ENCODE data around the gene NWD2.

The NWD2 gene

DNA sequence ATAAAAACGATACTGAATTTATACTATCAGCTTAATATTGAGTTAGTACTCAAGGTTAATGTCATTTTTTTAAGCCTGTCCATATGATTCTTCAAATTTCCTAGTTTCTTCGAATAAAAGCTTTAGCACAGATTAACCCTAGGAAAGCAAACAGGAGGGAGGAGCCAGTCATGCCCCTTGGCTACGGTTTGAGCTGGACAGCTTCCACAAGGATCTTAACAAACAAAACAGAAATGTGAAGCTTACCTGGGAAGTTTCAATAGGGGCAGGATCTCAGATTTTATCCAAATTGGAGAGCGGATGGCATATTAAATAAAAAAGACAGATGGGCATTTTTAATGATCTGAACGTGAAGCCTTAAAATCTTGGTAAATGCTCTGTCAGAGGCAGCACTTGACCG, 2.3 kb downstream of the NWD2 start:
- no peak overlapping the region for H3K4me3 ChIP-seq (ENCODE audit: low read length)
- no peak overlapping the region for H3K27ac ChIP-seq (ENCODE audit: low read length)
- no peak overlapping the region for H2AFZ ChIP-seq (ENCODE audit: low read length)
- no peaks in the 10 kb centered on the region for H3K36me3 ChIP-seq (replicated peaks; ENCODE audit: insufficient read depth, low read length)
- no peak overlapping the region for H3K4me2 ChIP-seq (ENCODE audit: low read depth, low read length)
- H3K27me3 ChIP-seq (replicated peaks; ENCODE audit: insufficient read depth, low read length): no peaks in the 10 kb centered on the region
- no peaks in the 10 kb centered on the region for H3K4me1 ChIP-seq (ENCODE audit: low read length)
- DNase-seq: no peak
- no peak overlapping the region for H3K9ac ChIP-seq (ENCODE audit: low read length)
- TF ChIP-seq, protein P1, sequence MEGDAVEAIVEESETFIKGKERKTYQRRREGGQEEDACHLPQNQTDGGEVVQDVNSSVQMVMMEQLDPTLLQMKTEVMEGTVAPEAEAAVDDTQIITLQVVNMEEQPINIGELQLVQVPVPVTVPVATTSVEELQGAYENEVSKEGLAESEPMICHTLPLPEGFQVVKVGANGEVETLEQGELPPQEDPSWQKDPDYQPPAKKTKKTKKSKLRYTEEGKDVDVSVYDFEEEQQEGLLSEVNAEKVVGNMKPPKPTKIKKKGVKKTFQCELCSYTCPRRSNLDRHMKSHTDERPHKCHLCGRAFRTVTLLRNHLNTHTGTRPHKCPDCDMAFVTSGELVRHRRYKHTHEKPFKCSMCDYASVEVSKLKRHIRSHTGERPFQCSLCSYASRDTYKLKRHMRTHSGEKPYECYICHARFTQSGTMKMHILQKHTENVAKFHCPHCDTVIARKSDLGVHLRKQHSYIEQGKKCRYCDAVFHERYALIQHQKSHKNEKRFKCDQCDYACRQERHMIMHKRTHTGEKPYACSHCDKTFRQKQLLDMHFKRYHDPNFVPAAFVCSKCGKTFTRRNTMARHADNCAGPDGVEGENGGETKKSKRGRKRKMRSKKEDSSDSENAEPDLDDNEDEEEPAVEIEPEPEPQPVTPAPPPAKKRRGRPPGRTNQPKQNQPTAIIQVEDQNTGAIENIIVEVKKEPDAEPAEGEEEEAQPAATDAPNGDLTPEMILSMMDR (IDR thresholded peaks at IDR 0.05; ENCODE audit: low read length): no peak
- no peak for TF ChIP-seq EZH2 (optimal IDR thresholded peaks at IDR 0.05; ENCODE audit: low read depth, low read length)
- H3K9me2 ChIP-seq (replicated peaks; ENCODE audit: insufficient read depth, low read length): no peaks in the 10 kb centered on the region
- H3K79me2 ChIP-seq (ENCODE audit: low read length): no peaks in the 10 kb centered on the region
- H4K20me1 ChIP-seq (ENCODE audit: insufficient read depth, low read length): no peaks in the 10 kb centered on the region
- no peaks in the 10 kb centered on the region for H3K9me3 ChIP-seq (replicated peaks; ENCODE audit: insufficient read depth, low read length)
- H3F3A ChIP-seq (ENCODE audit: insufficient read depth, low read length): no peaks in the 10 kb centered on the region

DNA sequence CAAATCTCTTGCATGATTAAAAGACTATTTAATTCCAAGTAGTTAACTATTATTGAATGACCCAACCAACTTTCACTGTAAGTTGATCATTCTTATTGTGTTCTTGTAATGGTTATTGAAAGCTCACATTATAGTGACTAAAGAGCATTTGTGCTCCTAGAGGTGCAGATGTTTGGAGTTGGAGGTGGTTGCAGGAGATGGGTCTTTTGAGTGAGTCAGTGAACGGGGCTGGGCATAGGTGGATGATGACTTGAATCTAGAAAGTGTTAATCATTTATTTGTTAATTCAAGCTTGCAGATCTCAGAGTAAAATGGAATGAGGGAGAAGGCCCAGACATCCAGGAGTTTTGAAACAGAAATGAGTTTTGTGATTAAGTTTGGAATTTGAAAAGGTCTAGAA, 13.7 kb downstream of the NWD2 start:
- Histone ChIP-seq H3K4me2 (ENCODE audit: low read depth, low read length) (no peak overlapping the region), H3K27me3 (replicated peaks; ENCODE audit: insufficient read depth, low read length) (no peaks in the 10 kb centered on the region), H3F3A (ENCODE audit: insufficient read depth, low read length) (no peaks in the 10 kb centered on the region), H4K20me1 (ENCODE audit: insufficient read depth, low read length) (no peaks in the 10 kb centered on the region), H3K79me2 (ENCODE audit: low read length) (no peaks in the 10 kb centered on the region), H3K9me3 (replicated peaks; ENCODE audit: insufficient read depth, low read length) (no peaks in the 10 kb centered on the region), H3K4me1 (ENCODE audit: low read length) (no peaks in the 10 kb centered on the region), H3K36me3 (replicated peaks; ENCODE audit: insufficient read depth, low read length) (no peaks in the 10 kb centered on the region), H3K27ac (ENCODE audit: low read length) (no peak overlapping the region), H3K9me2 (replicated peaks; ENCODE audit: insufficient read depth, low read length) (no peaks in the 10 kb centered on the region), H3K9ac (ENCODE audit: low read length) (no peak overlapping the region), H3K4me3 (ENCODE audit: low read length) (no peak overlapping the region), H2AFZ (ENCODE audit: low read length) (no peak overlapping the region)
- DNase-seq: no peak
- TF ChIP-seq EZH2 (optimal IDR thresholded peaks at IDR 0.05; ENCODE audit: low read depth, low read length): no peak
- TF ChIP-seq, protein P1 (IDR thresholded peaks at IDR 0.05; ENCODE audit: low read length): no peak
- TF ChIP-seq EZH2phosphoT487 (IDR thresholded peaks at IDR 0.05; ENCODE audit: low read length): no peak

DNA sequence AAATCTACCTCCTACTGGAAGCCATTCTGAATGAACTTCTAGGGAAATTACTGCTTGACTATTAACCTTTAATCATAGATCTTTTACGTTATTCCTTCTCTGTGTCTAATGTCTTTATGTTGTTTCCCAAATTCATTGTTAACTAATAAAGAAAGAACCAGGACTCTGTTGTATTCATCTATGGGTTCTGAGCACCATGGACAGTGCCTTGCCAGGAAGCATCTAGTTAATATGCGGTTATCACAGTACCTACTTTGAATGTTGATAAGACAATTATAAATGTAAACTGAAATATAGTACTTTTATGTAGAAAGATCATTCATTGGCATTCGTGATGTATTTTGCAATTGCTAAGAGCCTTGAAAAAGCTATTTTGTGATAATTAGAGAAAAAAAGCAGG, 23.8 kb downstream of the NWD2 start:
- H3F3A ChIP-seq (ENCODE audit: insufficient read depth, low read length): no peaks in the 10 kb centered on the region
- H3K4me3 ChIP-seq (ENCODE audit: low read length): no peak overlapping the region
- no peaks in the 10 kb centered on the region for H3K9me3 ChIP-seq (replicated peaks; ENCODE audit: insufficient read depth, low read length)
- no peaks in the 10 kb centered on the region for H3K79me2 ChIP-seq (ENCODE audit: low read length)
- H2AFZ ChIP-seq (ENCODE audit: low read length): no peak overlapping the region
- no peak overlapping the region for H3K27ac ChIP-seq (ENCODE audit: low read length)
- no peaks in the 10 kb centered on the region for H4K20me1 ChIP-seq (ENCODE audit: insufficient read depth, low read length)
- H3K27me3 ChIP-seq (replicated peaks; ENCODE audit: insufficient read depth, low read length): no peaks in the 10 kb centered on the region
- no peak overlapping the region for H3K9ac ChIP-seq (ENCODE audit: low read length)
- TF ChIP-seq EZH2 (optimal IDR thresholded peaks at IDR 0.05; ENCODE audit: low read depth, low read length): no peak
- no peak for TF ChIP-seq EZH2phosphoT487 (IDR thresholded peaks at IDR 0.05; ENCODE audit: low read length)
- TF ChIP-seq, protein P1 (IDR thresholded peaks at IDR 0.05; ENCODE audit: low read length): no peak
- H3K36me3 ChIP-seq (replicated peaks; ENCODE audit: insufficient read depth, low read length): no peaks in the 10 kb centered on the region
- no peaks in the 10 kb centered on the region for H3K4me1 ChIP-seq (ENCODE audit: low read length)
- no peaks in the 10 kb centered on the region for H3K9me2 ChIP-seq (replicated peaks; ENCODE audit: insufficient read depth, low read length)
- H3K4me2 ChIP-seq (ENCODE audit: low read depth, low read length): no peak overlapping the region
- no peak for DNase-seq
